Breast epithelium (tissue), 3 donors: ENCODE measurements around the gene CCDC77.

Experiments used
- POLR2A ChIP-seq: fragments of 450-650 bp; IDR thresholded peaks from one replicate; pipeline ENCODE4 v1.6.1; 2016; ENCODE audit warnings: antibody characterized with exemption, mild to moderate bottlenecking, moderate library complexity
- TF ChIP-seq, protein P1 (sequence below), 3 donors: fragments of 450-650 bp; IDR thresholded peaks; one replicate each; pipeline ENCODE4 v1.5.1; 2016 to 2017; ENCODE audit warnings: antibody characterized with exemption in 3 of 3, mild to moderate bottlenecking in 3 of 3, moderate library complexity in 3 of 3

DNA sequence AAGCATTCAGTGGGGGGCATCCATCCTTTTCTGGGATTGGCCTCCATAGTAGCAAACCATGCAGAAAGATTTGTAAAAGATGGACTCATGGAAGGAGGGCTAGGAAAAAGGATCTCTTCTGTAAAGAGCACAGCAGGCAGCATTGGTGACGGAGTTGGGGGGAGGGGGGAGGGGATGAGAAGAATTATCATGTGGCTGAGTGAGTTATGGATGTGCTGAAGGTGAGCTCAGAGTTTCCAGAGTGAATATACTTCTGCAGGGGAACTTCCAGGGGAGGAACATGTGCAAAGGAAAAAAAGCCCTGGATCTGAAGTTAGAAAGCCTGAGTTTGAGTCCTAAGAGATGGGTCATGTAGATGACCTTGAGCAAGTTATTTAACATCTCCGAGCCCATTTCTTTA, 54.4 kb downstream of the CCDC77 start:
- TF ChIP-seq, protein P1, sequence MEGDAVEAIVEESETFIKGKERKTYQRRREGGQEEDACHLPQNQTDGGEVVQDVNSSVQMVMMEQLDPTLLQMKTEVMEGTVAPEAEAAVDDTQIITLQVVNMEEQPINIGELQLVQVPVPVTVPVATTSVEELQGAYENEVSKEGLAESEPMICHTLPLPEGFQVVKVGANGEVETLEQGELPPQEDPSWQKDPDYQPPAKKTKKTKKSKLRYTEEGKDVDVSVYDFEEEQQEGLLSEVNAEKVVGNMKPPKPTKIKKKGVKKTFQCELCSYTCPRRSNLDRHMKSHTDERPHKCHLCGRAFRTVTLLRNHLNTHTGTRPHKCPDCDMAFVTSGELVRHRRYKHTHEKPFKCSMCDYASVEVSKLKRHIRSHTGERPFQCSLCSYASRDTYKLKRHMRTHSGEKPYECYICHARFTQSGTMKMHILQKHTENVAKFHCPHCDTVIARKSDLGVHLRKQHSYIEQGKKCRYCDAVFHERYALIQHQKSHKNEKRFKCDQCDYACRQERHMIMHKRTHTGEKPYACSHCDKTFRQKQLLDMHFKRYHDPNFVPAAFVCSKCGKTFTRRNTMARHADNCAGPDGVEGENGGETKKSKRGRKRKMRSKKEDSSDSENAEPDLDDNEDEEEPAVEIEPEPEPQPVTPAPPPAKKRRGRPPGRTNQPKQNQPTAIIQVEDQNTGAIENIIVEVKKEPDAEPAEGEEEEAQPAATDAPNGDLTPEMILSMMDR (IDR thresholded peaks at IDR 0.05): no peak
- TF ChIP-seq POLR2A: no peak
